Suprapubic skin (tissue), 3 donors: Measurements from ENCODE around the gene CCNYL1.

Source experiments
- CTCF ChIP-seq, 2 donors: fragments of 200-600 bp in 1 of 2; fragments of 450-650 bp in 1 of 2; sonication (generic) in 1 of 2; IDR thresholded peaks; one replicate each; pipeline ENCODE4 v1.5.1; 2016 to 2019; ENCODE audit warnings: antibody characterized with exemption in 2 of 2, mild to moderate bottlenecking in 1 of 2, moderate library complexity in 1 of 2
- EP300 ChIP-seq: sonication (generic); formaldehyde crosslinking; IDR thresholded peaks from one replicate; pipeline ENCODE4 v1.6.1; 2017; ENCODE audit warnings: antibody characterized with exemption

- TF ChIP-seq CTCF (IDR thresholded peaks at IDR 0.05): no peak
- TF ChIP-seq EP300: no peak
Measured at GRCh38 chr2:207718521-207718920, 7.1 kb downstream of the CCNYL1 start.
